IPS-11a (cell line): ENCODE results near the gene GPSM3.
A peak's percentile ranks its signal among the peaks of the same experiment; 100 is the strongest.
"Not testable (repeated sequence)": the region's sequence is repeated elsewhere in the genome, so short reads cannot be mapped to it uniquely, and the experiment has no call there.

Experiments used
- H3K4me3 ChIP-seq: one replicate; pipeline ENCODE4 v1.5.1; 2013; ENCODE audit warnings: low read depth, low read length, control low read depth

GPSM3 gene

GRCh38 chr6:32152769-32153563 lies 39.5 kb downstream of the GPSM3 start:
- H3K4me3 ChIP-seq, result peak overlapping the region; percentile 93

- peak within 1 kb of the TSS; percentile 93 for H3K4me3 ChIP-seq
Measured at GRCh38 chr6:32151863-32152768, 40.3 kb downstream of the GPSM3 start, which contains the start of gene PRRT1. Gene PRRT1 (minus strand): TSS chr6:32151939. CDS start chr6:32151827, 112 bp downstream.

GRCh38 chr6:32151181-32151862 lies 41.1 kb downstream of the GPSM3 start:
- no peak overlapping the region for H3K4me3 ChIP-seq

- peak overlapping the region; percentile 25 for H3K4me3 ChIP-seq
Measured at GRCh38 chr6:32149932-32150870, 42.2 kb downstream of the GPSM3 start.

- peak overlapping the region; percentile 36 for H3K4me3 ChIP-seq
Measured at GRCh38 chr6:32149092-32149755, 43.2 kb downstream of the GPSM3 start.

GRCh38 chr6:32148289-32149091 lies 44.0 kb downstream of the GPSM3 start:
- peak overlapping the region; percentile 36 for H3K4me3 ChIP-seq

GRCh38 chr6:32147401-32148132 lies 44.9 kb downstream of the GPSM3 start:
- no peak overlapping the region for H3K4me3 ChIP-seq

GRCh38 chr6:32146687-32147086 lies 45.8 kb downstream of the GPSM3 start:
- no peak overlapping the region for H3K4me3 ChIP-seq

- no peak overlapping the region for H3K4me3 ChIP-seq
Measured at GRCh38 chr6:32146287-32146686, 46.2 kb downstream of the GPSM3 start.

- not testable (repeated sequence) for H3K4me3 ChIP-seq
Measured at GRCh38 chr6:32144238-32144637, 48.2 kb downstream of the GPSM3 start.
